GM18499 (cell line): ENCODE data around the gene ERICH2.

Experiments
- ATAC-seq: cut with Tn5 transposase; IDR thresholded peaks from one replicate; pipeline ENCODE4 v1.9.1; 2021; ENCODE audit warnings: moderate number of reproducible peaks; ENCODE audit not compliant: insufficient read depth, unreplicated experiment

ERICH2 gene

DNA sequence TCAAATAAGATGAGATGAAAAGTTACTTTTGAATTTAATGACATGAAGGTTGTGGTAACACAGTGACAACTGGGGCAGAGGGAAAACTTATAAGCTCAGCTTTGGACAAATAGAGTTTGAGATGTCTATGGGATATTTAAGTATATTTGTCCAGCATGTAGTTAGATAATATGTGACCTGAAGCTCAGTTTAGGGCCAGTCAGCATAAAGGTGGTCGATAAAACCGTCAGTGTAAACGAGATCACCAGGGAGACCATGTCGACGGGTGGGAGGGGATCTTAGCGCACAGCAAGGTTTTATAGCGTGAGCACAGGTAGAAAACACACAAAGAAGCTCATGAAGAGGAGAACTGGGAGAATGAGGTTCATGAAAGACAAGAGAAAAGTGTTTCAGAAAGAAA is 7.4 kb upstream of the ERICH2 start:
- ATAC-seq = no peak

DNA sequence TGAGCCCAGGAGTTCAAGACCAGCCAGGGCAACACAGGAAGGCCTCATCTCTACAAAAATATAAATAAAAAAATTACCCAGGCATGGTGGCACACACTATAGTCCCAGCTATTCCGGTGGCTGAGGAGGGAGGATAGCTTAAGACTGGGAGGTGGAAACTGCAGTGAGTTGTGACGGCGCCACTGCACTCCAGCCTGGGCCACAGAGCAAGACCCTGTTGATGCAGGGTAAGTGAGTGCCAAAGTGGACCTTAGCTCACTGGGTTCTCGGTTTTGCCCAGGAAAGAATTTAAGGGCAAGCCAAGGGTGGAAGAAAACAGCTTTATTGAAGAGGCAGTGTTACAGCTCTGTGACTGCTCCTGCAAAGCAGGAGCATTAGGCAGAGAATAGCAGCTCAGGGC is 6.9 kb upstream of the ERICH2 start:
- ATAC-seq = no peak

DNA sequence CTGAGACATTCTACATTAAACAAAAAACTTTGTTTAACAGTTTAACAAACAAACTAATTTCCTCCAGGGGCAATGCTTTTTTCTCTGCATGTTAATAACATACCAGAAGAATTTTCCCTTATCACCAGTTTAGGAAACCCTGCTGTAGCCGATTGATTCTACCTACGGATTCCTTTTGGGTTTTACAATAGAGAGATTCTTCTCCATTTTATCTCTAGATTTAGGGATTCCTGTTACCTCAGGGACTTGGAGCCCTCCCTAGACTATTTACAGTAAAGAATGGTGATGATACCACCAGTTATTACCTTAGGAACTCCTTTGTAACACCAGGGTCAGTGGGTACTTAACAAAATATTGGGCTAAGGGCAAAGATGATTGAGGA is 5.3 kb upstream of the ERICH2 start:
- ATAC-seq = no peak

DNA sequence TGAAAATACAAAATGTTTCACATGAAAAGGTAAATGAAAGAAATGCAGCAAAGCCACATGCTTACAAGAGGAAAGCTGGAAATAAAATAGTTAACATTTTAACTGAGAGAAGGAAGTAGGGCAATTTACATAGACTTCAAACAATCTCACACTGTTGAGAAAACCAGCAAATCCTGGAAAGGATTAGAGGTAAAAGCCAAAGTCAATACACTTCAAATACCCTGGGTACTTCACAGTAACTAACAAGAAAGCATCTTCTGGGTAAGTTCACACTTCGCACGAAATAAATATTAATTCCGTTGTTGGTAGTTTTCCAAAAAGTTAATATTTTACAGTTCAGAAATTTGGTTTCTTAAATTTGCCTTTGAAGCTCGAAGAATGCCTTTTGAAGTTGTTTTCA is 3.5 kb upstream of the ERICH2 start:
- ATAC-seq = no peak

DNA sequence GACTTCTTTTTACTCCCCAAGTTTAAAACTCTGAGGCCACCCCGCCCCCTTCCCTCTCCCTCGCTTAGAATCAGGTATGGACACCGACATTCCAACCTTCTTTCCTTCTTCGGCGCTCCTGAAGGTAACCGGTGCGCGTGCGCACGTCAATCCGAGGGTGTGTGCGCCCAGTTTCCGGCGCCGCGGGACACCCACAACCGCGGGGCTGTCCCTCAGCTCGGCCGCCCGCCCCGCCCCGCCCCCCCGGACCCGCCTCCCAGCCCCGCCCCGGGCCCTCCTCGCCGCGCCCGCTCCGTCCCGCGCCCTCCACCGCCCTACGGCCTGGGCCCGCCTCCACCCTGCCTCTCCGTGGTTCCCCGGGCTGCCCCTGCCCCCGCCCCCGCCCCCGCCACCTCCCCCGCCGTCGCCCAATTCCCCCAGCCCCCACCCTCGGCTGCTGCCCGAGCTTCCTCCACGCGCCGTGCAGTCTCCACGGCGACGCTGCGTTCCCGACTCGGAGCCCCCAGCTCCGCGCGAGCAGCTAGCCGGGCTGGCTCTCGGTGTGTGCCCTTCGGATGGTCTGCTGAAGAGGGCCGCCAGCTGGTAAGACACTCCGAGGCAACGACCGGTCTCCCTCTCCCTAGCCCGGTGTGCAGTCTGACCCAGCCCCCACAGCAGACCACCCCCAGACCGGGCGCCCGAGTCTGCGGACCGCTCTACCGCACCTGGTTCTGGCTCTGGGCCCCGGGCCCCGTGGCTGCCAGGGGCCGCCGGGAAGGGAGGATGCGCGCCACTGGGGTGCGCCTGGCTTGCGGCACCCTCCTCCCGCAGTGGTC is 635 bp downstream of the ERICH2 start:
- no peak for ATAC-seq

DNA sequence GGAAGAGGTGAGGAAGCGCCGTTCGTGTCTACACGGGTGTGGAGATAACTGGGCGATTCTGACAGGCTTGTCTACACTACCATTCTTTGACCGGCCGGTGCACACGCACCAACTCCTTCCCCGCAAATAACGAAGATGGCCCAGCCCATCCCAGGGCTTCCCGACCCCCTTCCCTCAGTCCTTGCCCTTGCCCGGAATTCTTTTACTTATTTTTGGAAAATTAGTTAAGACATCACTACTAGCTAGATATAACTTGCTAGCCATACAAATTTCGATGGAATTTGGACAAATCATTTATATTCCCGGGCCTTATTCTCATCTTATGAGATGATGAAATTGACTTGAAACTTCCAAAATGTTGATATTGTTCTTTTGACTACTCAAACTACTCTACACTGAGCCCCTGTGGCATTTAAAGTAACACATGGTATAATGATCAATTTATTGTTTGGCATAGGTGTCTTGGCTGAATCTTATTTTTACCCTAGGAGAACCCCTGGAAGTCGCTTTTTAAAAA is 1.3 kb downstream of the ERICH2 start:
- ATAC-seq = no peak

DNA sequence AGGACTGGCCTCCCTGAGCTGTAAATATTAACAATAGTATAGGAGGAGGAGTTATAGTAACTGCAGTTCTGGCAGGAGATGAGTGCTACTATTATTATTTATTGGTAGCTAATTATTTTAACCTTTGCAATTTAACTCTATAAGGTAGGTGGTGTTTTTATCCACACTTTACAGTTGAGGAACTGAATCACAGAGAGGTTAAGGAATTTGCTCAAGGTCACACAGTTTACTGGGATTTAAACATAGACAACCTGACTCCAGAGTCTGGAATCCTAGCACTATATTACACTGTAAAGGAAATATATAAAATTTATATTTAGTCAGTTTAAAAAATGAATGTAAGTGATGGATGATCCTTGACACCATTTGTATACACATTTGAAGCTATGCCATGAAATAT is 2.1 kb downstream of the ERICH2 start:
- ATAC-seq = no peak

DNA sequence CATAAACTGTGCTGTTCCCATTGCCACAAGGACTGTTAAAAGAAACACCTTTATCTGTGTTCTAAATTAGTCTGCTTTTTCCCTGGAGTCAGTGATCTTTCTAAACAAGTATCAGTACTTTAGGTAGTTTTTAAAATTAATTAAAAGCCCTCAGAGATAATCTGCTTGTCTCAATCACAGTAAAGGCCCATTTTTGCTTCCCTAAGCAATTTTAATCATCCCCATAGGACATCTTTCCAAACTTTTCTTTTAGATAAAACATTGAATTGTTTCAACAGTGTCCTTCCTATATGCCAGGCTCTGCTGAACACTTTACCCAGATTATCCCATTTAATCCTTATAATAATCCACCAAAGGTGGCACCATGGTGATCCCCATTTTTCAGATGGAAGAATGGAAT is 3.9 kb downstream of the ERICH2 start:
- ATAC-seq = no peak

DNA sequence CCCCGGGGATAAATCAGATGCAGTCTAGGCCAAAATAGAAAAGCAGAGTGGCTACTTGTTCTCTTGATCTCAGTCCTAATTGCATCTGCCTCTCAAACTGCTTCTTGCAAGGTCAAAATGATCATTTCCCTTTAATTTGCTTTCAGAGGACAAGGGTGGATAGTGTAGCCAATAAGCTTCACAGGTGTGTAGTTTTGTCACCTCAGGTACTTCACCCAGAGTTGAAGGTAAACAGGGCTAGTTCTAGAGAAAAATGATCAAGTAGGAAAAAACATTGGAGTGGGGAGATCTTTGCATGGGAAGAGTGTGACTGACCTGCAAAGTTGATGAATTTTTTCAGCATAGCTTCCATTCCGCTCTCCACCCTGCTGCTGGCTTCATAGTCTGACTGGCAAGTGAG is 8.7 kb downstream of the ERICH2 start:
- no peak for ATAC-seq

DNA sequence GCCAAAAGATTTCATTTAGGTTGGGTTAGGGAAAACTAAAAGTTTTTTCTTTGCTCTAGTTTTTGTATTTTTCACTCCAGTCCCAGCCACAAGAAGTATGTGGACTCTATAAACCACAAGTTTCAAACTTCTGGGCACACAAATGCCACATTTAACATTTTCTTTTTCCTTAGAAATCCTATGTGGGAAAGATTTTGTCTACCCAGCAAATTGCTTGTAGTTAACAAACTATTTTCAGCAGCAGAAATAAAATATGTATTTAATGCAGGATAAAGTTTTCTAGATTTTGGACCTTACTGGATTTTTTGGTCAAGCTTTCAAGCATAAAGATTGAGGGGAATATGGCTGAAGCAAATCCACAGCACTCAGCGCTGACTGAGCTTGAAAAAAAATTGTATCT is 9.1 kb downstream of the ERICH2 start:
- ATAC-seq = no peak

DNA sequence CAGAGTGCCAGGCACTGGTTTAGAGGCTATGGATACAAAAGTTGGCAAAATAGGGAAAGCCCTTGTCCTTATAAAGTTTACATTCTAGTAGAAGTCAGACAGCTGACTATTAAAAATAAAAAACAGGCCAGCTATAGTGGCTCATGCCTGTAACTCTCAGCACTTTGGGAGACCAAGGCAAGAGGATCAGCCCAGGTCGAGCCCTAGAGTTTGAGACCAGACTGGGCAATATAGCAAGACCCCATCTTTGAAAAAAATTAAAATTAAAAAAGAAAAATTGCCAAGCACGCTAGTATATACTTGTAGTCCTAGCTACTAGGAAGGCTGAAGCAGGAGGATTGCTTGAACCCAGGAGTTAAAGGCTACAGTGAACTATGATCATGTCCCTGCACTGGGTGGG is 12.5 kb downstream of the ERICH2 start:
- ATAC-seq = no peak

DNA sequence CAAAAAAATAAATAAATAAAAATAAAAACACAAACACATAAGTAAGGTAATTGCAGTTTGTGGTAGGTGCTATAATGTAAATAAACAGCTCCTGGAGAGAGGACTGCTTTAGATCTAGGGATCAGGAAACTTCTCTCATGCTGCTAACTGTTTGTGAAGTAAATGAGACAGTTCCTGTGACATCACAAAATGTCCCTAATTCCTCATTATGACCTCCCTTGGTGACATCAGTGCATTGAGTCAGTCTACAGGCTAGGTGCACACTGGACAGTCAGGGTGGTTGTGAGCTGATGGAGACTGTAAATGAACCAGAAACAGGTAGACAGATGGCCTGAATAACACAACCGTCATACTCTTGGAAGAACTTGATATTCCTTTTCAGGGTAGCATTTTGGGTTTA is 13.4 kb downstream of the ERICH2 start:
- ATAC-seq = no peak

DNA sequence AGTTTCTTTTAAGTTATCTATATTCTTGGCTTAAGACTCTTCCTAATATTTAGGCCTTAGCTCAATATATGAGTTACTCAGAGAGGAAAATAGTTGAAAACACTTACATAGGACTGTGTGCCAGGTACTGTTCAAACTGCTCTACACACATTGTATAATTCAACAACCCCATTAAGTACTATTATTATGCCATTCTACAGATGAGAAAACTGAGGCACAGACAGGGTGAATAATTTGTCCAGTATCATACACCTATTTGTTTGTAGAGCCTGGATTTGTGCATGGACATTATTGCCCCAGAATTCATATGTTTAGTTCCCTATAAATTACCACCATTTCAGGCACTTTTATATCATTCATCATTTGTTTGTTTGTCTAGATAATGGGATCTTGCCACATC is 28.8 kb downstream of the ERICH2 start:
- ATAC-seq = no peak

DNA sequence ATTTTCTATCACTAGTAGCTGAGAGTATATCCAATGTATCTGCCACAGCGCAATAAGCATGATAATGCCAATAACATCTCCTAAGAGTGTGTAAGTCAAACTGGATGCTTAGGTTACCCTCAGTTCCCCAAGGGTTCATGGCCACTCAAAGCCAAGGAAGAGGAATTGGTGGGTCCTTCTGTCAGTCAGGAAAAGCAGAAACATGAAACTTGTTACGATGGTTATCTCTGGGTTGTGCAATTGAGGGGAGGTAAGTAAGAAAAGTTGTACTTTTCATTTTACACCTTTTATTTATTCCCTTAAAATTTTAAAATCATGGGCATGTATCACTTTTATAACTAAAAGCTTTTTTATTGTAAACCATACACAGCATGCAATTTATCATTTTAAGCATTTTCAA is 36.4 kb downstream of the ERICH2 start:
- ATAC-seq = no peak

DNA sequence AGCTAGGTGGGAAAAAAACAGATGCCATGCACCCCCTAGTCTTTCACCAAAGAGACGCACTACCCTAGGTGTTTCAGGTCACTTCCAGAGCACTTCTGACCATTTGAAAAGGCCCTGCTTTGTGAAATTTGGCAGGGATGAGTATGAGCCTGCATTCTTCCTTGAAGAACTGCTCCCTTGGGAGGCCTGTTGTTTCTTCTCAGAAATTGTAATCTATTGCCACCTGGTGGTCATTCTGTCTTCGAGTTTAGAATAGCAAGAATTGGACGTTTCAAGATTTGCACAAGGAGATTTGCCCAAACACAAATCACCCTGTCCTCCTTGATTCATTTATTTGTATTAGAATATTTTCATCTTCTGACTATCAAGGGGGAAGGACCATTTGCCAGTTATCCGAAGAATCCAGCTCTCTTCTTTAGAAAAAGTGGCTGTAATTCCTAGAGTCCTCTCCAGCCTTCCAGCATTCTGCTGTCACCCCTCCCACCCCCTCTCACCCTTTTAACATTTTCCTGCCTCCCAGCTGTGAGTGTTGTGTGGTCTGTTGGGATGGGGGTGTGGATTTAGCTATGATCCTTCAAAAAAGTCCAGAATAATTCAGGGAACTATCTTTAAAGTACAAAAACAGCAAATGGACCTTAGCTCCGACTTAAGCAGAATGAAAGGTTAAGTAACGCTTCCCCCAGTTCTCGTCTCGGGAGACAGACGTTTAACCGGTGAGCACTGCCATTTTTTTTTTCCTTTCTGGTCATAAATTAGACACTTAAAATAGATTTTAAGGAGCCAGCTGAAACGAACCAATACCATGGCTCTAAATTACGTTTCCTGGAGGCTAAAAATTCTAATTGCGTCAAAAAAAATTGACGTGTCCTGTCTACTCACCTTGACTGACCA is 42.8 kb downstream of the ERICH2 start:
- no peak for ATAC-seq

DNA sequence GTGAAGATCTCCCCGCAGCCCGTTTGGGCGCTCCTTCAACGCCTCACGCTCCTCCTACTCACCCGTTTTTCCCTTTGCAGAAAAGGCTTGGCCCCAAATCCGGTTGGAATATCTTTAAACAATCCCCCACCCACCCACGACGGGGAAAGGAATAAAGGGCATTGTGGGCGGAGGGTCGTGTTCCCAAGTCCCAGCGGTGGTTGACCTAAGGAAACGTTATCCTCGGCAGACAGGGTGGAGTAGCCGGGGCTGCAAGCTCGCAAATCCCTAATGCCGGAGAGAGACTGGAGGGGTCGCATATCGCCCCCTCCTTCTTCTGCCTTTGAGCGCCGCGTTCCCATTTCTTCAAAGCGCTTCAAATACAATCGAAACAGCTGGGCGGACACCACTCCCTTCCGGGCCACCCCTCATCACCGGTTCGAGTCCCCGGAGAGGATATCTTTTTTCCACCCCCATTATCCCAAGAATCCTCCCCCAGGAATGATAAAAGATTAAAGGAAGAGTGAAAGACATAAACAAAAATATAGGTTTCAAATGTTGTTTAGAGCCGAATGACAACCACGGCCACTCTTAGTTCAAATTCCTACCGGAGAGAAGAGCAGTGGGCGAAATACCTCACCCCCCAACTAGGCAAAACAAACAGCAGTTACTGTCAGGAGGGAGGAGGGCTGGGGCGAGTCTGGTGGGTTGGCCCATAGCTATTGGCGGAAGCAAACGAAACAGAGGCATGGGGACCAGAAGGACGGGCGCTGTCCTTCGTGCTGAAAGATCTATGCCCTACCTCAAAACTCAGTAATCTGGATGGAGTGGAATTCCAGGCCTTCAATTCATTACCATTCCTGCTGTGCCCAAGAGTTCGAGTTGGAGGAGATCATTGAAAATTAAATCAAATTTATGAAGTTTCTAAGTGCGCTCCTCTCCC is 43.7 kb downstream of the ERICH2 start:
- ATAC-seq = no peak

DNA sequence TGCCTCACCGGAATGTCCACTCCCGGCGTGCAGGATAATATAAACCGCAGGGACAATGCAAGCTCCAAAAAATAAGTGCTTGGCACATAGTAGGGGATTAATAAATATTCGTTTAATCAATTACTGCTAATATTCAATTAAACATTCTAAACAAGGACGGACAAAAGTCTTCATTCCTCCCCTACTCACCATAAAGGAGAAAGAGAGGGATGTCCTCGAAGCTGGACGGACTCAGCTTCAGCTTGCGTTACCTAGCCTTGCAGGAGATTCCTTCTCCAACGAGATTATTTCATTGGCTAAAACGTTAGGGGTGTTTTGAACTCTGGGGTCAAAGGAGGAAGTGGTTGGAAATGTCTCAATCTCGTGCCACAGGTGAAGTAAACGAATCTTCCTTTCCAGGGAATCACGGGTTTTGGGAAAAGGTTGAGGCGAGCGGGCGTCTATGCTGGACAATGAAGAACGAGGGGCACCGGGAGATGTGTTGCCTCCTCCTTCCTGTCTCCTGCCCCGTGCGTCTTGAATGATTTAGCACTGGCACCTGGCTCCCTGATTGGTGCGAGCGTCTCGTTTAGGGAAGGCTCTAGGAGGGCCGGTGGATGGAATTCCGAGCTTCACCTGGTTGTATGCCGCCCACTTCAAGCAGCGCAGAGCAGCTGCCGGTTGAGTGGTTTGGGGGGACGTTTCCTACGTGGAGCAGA is 44.5 kb downstream of the ERICH2 start:
- no peak for ATAC-seq

DNA sequence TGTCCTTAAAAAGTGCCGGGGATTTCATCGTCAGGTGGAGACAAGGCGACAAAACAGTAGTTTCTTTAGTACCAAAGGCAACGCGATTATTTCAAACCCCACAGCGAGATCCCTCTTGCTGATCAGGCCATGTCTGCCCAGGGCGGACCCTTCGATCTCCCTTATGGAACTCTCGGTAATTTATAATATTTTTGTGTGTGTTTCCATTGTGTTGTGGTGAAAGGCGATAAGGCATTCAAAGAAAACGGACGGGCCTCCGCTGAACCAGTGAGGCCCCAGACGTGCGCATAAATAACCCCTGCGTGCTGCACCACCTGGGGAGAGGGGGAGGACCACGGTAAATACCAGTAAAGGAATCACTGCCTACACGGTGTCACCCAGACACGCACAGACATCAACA is 45.1 kb downstream of the ERICH2 start:
- no peak for ATAC-seq

DNA sequence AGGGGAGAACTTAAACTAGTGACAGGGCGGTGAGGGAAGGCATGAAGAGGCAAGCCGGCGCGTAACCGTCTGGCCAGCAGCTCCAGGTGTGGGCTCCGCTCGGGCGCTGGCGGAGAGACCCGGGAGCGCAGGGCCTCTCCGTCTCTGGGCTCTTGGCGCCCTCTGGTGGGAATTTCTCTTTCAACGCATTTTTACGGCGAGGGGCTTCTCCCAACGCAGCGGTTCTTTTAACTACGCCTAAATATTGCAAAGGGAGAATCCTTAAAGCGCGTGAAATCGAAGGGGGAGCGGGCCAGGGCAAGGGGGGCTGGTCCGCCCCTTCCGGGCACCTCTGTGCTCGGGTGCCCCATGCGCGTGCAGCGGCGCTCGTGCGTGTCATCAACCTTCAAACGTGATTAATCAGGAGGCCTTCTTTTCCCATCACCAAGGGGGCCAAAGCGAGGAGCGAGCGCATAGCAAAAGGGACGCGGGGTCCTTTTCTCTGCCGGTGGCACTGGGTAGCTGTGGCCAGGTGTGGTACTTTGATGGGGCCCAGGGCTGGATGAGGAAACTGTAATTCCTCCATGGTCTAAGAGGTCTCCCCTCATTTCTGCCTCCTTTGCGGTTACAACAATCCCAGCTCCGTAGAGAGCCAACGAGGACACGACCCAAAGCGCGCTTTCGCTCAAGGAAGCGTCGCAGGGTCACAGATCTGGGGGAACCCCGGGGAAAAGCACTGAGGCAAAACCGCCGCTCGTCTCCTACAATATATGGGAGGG is 45.7 kb downstream of the ERICH2 start:
- no peak for ATAC-seq
